Retinal pigment epithelial cell (primary cell): Measurements from ENCODE around the gene IGSF6.

Experiments used
- DNase-seq: peaks from one replicate; pipeline ENCODE4 v3.0.0-alpha.2; 2010; ENCODE audit warnings: low read depth
- H3K4me3 ChIP-seq: 2 replicates; pipeline ENCODE4 v1.5.1; 2011; ENCODE audit warnings: mild to moderate bottlenecking, low read length, control low read depth, moderate library complexity
- TF ChIP-seq, protein P1 (sequence below): conservative IDR thresholded peaks from 2 replicates; pipeline ENCODE4 v1.5.1; 2011; ENCODE audit warnings: low read depth, low read length, control low read depth, inconsistent platforms

Gene IGSF6

DNA sequence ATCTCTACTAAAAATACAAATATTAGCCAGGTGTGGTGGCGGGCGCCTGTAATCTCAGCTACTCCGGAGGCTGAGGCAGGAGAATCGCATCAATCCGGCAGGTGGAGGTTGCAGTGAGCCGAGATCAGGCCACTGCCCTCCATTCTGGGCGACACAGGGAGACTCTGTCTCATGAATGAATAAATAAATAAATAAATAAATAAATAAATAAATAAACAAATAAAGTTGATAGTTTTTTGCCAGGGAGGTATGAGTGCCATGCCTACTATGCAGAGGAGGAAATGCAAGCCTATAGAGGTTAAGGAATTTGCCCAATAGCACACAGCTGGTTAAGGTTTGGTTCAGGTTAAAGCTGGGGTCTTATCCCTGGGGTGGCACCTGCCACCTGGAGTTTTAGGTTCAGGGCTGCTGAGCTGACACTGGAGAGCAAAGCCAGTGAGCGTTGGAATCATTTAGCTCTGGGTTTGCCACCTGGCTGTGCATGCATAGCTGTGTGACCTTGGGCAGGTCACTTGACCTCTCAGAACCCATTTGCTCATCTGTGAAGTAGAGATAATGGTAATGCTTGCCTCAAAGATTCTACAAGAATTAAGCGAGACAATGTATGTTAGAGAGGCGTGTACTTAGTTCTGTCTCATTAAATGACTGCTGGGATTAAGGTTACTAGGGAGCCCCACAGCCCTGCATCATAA is 12.5 kb upstream of the IGSF6 start:
- H3K4me3 ChIP-seq: no peak overlapping the region
- TF ChIP-seq, protein P1, sequence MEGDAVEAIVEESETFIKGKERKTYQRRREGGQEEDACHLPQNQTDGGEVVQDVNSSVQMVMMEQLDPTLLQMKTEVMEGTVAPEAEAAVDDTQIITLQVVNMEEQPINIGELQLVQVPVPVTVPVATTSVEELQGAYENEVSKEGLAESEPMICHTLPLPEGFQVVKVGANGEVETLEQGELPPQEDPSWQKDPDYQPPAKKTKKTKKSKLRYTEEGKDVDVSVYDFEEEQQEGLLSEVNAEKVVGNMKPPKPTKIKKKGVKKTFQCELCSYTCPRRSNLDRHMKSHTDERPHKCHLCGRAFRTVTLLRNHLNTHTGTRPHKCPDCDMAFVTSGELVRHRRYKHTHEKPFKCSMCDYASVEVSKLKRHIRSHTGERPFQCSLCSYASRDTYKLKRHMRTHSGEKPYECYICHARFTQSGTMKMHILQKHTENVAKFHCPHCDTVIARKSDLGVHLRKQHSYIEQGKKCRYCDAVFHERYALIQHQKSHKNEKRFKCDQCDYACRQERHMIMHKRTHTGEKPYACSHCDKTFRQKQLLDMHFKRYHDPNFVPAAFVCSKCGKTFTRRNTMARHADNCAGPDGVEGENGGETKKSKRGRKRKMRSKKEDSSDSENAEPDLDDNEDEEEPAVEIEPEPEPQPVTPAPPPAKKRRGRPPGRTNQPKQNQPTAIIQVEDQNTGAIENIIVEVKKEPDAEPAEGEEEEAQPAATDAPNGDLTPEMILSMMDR: no peak
- no peak for DNase-seq

- TF ChIP-seq, protein P1: no peak
- H3K4me3 ChIP-seq: peak within 1 kb of the TSS; percentile 22
- no peak for DNase-seq
Measured at GRCh38 chr16:21663889-21664647, 11.7 kb upstream of the IGSF6 start, which contains the start of gene OTOA. Gene OTOA, plus strand, starts transcription at chr16:21663968. Its CDS starts 14,547 bp downstream, at chr16:21678515.

DNA sequence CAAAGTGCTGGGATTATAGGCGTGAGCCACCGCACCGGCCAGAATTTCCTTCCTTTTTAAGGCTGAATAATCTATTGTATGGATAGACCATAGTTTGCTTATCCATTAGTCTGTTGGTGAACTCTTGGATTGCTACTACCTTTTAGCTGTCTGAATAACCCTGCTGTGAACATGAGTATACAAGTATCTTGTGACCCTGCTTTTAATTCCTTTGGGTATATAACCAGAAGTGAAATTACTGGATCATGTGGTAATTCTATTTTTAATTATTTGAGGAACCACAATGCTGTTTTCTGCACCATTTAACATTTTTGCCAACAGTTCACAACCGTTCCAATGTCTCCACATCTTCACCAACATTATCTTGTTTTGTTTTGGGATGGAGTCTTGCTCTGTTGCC is 6.7 kb upstream of the IGSF6 start:
- no peak for DNase-seq
- H3K4me3 ChIP-seq: no peak overlapping the region
- TF ChIP-seq, protein P1: no peak

DNA sequence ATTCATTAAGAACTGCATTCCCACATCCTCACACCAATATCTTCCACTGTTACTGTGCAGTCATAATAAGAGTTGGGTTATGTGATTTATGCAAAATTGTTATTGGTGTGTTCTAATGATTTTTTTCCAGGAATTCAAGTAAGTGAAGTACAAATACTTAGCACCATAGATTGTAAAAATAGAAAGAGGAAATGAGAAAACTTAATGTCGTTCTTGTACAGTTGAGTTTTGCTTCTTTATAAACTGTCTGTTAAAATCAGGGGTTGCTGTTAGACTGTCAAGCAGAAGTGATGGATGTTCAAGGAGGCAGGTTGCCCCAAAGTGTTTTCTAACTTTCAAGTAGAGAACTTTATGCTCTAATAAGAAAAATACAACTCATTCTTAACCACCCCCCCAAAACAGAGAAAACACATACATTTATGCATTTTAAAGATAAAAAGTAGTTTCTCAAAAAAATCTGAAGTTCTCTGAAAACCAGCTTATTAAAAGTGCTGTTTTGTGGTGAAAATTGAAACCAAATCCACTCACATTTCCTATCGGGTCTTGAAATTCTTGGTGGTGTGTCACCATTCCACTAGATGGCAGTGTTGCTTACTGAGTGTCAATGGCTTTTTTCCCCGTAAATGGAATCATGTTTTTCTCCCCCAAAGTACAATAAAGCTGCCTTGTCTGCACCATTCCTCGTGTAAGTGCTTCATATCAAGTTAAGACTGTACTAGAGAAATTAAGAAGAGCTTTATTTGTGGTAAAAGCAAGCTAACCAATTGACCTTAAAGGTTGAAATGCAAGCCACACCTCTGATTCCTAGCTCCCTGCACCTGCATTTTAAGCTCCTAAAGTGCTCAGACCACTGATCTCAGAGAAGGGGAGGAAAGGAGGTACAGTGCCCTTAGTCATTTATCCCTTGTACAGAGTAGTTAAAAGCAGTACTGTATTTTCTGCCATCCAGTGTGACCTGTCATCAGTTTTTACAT is 4.7 kb upstream of the IGSF6 start:
- TF ChIP-seq, protein P1: peak; percentile 89
- H3K4me3 ChIP-seq: no peak overlapping the region
- peak; percentile 6 for DNase-seq

- no peak for DNase-seq
- TF ChIP-seq, protein P1: no peak
- no peak overlapping the region for H3K4me3 ChIP-seq
Measured at GRCh38 chr16:21654881-21655280, 2.5 kb upstream of the IGSF6 start.

DNA sequence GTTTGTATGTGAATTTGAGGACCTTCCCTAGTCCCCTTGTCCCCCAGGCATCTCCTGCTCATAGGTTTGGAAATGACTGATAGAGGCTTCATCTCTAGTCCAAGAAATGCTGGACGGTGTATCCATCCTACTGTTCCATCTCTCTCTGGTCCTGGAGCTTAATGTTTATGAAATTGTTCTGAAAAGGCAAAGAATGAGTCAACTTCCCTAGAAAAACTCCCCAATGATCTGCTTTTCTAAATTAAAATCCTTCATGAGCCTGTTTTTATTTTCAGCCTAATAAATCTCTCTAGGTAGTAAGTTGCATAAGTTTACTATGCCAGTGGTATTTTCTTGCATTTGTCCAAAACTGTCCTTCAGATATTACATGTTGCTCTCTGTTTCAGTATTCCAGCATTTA is 2.1 kb upstream of the IGSF6 start:
- no peak overlapping the region for H3K4me3 ChIP-seq
- no peak for DNase-seq
- TF ChIP-seq, protein P1: no peak
